Kidney (tissue), 14 donors: ENCODE data around the gene SNED1. TPM values are rescaled to one million over a fixed set of nuclear protein-coding genes. Genes with fewer than 3 reads are reported as not detected.

Experiments used
- DNase-seq, 5 donors: peaks; one replicate each; pipeline ENCODE4 v3.0.0-alpha.2; 2013 to 2020
- FAIRE-seq: peaks from 2 replicates; lab custom pipeline; 2012; peaks lifted over from hg19 to GRCh38; lab: Jason Lieb, UNC
- H3K27ac ChIP-seq, 2 donors: one replicate each; pipeline ENCODE4 v1.7.0; 2013; ENCODE audit warnings: low read depth in 2 of 2, low read length in 2 of 2, inconsistent platforms in 1 of 2
- H3K27me3 ChIP-seq: one replicate; pipeline ENCODE4 v1.7.1; 2013; ENCODE audit warnings: low read length, inconsistent platforms; ENCODE audit not compliant: control insufficient read depth, insufficient read depth
- H3K36me3 ChIP-seq, 3 donors: one replicate each; pipeline versions ENCODE4 v1.7.0 to v1.7.1; 2013; ENCODE audit warnings: low read length in 3 of 3, control low read depth in 1 of 3, inconsistent platforms in 1 of 3; ENCODE audit not compliant: insufficient read depth in 3 of 3, control insufficient read depth in 2 of 3
- H3K4me1 ChIP-seq, 3 donors: one replicate each; pipeline versions ENCODE4 v1.7.0 to v1.7.1; 2013; ENCODE audit warnings: low read length in 3 of 3, inconsistent platforms in 1 of 3, low read depth in 1 of 3; ENCODE audit not compliant: control insufficient read depth in 2 of 3, insufficient read depth in 2 of 3
- H3K4me3 ChIP-seq, 3 donors: one replicate each; pipeline versions ENCODE4 v1.7.0 to v1.8.1; 2013; ENCODE audit warnings: low read length in 3 of 3, control low read depth in 1 of 3, inconsistent platforms in 1 of 3
- H3K9ac ChIP-seq, 3 donors: one replicate each; pipeline versions ENCODE4 v1.7.0 to v1.7.1; 2013; ENCODE audit warnings: low read length in 3 of 3, control low read depth in 1 of 3, inconsistent platforms in 1 of 3
- H3K9me3 ChIP-seq, 3 donors: one replicate each; pipeline versions ENCODE4 v1.7.0 to v1.7.1; 2013; ENCODE audit warnings: low read length in 3 of 3, control low read depth in 1 of 3, inconsistent platforms in 1 of 3; ENCODE audit not compliant: control insufficient read depth in 2 of 3, insufficient read depth in 1 of 3
- CTCF ChIP-seq: IDR thresholded peaks from 3 replicates; pipeline ENCODE4 v1.5.1; 2012; ENCODE audit warnings: mild to moderate bottlenecking, moderate library complexity, borderline replicate concordance; ENCODE audit not compliant: insufficient read depth; ENCODE audit errors: extremely low read depth
- intact Hi-C: fragments of 100-400 bp; cut with DNase I; formaldehyde crosslinking; loops from one replicate; pipeline ENCODE4 v1.11.1; 2022
- polyA plus RNA-seq: library from polyadenylated mRNA; stranded (reverse); fragments of 350-450 nt; fragmentation: Illumina TruSeq; extraction: RNeasy Lipid Tissue Mini Kit (QIAGEN cat#74804); gene quantifications from one replicate; pipeline ENCODE4 v1.2.3, GENCODE V29; 2014; ENCODE audit warnings: low read depth, low replicate concordance; ENCODE audit not compliant: insufficient read depth
- total RNA-seq: library from RNA; stranded (reverse); fragmentation: NEBNext Ultra II Directional; extraction: Animal tissue kit (Norgen Biotek cat#: 25700); gene quantifications from one replicate; pipeline ENCODE4 v1.2.1, GENCODE V29; 2021
- donor health status: control.
- donor health status: control.
- donor health status: control.
- donor health status: control.
- donor health status: control.
- donor health status: DM: yes; HTN: yes; CAD: no.
- donor health status: Normal renal cell carcinoma (clear cell type).

SNED1 gene
- total and polyA plus RNA-seq, 2 donors from 2014 or later: 3.0 to 42.1 TPM

GRCh38 chr2:241116606-241117560 lies 118.5 kb downstream of the SNED1 start:
- no peak for FAIRE-seq
- Histone ChIP-seq H3K9me3 (no peaks in the 10 kb centered on the region), H3K4me3 (no peak overlapping the region), H3K4me1 (no peaks in the 10 kb centered on the region), H3K27ac (no peak overlapping the region), H3K9ac (no peak overlapping the region), H3K27me3 (no peaks in the 10 kb centered on the region), H3K36me3 (peaks cover 0 to 3% (median 0%) of the 10 kb centered on the region in 3 donors)
- intact Hi-C loops: no loop called here
- TF ChIP-seq CTCF: no peak
- DNase-seq: peak in 1 of 5 donors; percentile 66

GRCh38 chr2:241118737-241119505 lies 120.5 kb downstream of the SNED1 start:
- DNase-seq (peak in 1 of 5 donors; percentile 59), FAIRE-seq (no peak)
- no peak overlapping the region for H3K9ac ChIP-seq
- intact Hi-C loops: no loop called here
- TF ChIP-seq CTCF: no peak
- no peaks in the 10 kb centered on the region for H3K4me1 ChIP-seq
- no peak overlapping the region for H3K4me3 ChIP-seq
- no peaks in the 10 kb centered on the region for H3K27me3 ChIP-seq
- no peaks in the 10 kb centered on the region for H3K36me3 ChIP-seq
- no peak overlapping the region for H3K27ac ChIP-seq
- no peaks in the 10 kb centered on the region for H3K9me3 ChIP-seq

- intact Hi-C loops: no loop called here
These were observed 122.0 kb downstream of the SNED1 start for GRCh38 chr2:241120440-241120839.

More at GRCh38 chr2:241120440-241120839, 122.0 kb downstream of the SNED1 start:
- Histone ChIP-seq H3K9ac (no peak overlapping the region), H3K9me3 (no peaks in the 10 kb centered on the region), H3K27ac (no peak overlapping the region), H3K4me1 (no peaks in the 10 kb centered on the region), H3K27me3 (no peaks in the 10 kb centered on the region), H3K36me3 (no peaks in the 10 kb centered on the region), H3K4me3 (no peak overlapping the region)
- FAIRE-seq (no peak), DNase-seq (no peak)
- no peak for TF ChIP-seq CTCF
